NT2/D1 (cell line): ENCODE data around the gene MRPL34.

ENCODE experiments used
- SUZ12 ChIP-seq: IDR thresholded peaks from 2 replicates; pipeline ENCODE4 v1.6.1; 2011; ENCODE audit not compliant: insufficient read length, insufficient read depth; ENCODE audit errors: extremely low read depth
- YY1 ChIP-seq: IDR thresholded peaks from 2 replicates; pipeline ENCODE4 v1.6.1; 2011; ENCODE audit not compliant: insufficient read length, insufficient read depth
- ZNF274 ChIP-seq: IDR thresholded peaks from 2 replicates; pipeline ENCODE4 v1.6.1; 2011; ENCODE audit warnings: mild to moderate bottlenecking, low read depth, low read length

DNA sequence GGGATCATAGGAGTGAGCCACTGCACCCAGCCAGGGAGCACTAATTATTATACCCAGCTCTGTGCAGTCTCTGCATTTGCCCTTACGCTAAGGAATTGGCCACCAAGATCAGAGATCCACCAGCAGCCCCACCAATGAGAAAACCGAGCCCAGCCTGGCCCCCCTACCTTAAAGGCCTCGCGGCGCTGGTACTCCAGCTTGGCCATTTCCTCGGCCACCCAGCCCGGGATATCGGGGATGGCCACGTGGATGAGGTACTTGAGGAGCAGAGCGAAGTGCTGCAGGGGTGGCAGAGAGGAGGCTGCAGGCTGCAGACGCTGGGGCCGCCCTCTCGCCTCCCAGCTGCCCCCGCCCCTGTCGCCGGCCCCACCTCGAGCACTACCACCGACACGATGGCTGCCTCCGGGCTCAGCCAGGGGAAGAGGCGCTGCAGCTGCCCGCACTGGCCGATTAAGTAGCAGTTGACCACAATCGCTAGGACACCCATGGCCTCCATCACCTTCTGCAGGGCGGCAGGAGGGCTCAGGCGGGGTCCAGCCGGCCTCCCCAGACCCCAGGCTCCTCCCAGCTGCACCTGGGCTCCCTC is 21.5 kb downstream of the MRPL34 start:
- TF ChIP-seq YY1 (no peak), SUZ12 (no peak), ZNF274 (no peak)
